ENCODE data around the gene CEACAM7. TPM values are rescaled to one million over a fixed set of nuclear protein-coding genes. Genes with fewer than 3 reads are reported as not detected.

Gene CEACAM7
- not detected for polyA plus RNA-seq (2013, experiment 1 of 2)
- polyA plus RNA-seq (2013, experiment 2 of 2), result 0.03 TPM

DNA sequence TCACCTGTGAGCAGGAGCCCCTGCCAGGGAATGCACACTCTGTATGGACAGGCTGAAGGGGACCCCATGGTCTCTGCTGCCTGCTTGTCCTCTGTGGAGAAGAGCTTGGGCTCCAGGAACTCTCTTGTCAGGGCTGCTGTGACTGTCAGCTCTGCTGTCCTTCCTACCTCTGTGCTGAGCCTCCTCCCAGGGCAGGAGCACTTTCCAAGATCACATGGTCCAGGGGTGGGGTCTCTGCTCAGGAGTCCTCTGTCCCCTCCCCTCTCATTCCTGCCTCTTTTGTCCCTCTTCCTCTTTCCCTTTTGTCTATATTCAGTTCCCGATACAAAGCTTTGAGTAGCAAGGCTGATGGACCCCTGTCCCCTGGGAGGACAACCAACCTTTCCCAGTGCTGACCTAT, at the start of gene CEACAM7:
CEACAM7 (minus strand) TSS at position 173 of the 400 bp plus-strand sequence; CDS start at position 68, 105 bp downstream.
- no peak within 1 kb of the TSS for H3K4ac ChIP-seq (ENCODE audit: low read length)
- H2AFZ ChIP-seq (ENCODE audit: low read length), result no peak within 1 kb of the TSS
- H4K91ac ChIP-seq (ENCODE audit: low read depth, low read length, poor library complexity), result no peak within 1 kb of the TSS
- H2BK120ac ChIP-seq (ENCODE audit: low read depth, low read length), result no peak within 1 kb of the TSS
- no peak within 1 kb of the TSS for H3K9ac ChIP-seq (ENCODE audit: low read depth, low read length, poor library complexity)
- H3K27me3 ChIP-seq (ENCODE audit: control insufficient read depth in 3 of 3, insufficient read depth in 3 of 3, low read depth in 1 of 3, low read length in 3 of 3), result peaks cover 0 to 25% (median 0%) of the 10 kb centered on the region in 3 experiments
- no peaks in the 10 kb centered on the region for H3K4me1 ChIP-seq (ENCODE audit: control insufficient read depth in 2 of 2, insufficient read depth in 1 of 2, low read depth in 1 of 2, low read length in 2 of 2)
- H3K18ac ChIP-seq (ENCODE audit: low read length), result no peak within 1 kb of the TSS
- no peak within 1 kb of the TSS for H2AK5ac ChIP-seq (ENCODE audit: low read depth, low read length)
- H2BK5ac ChIP-seq (ENCODE audit: low read length), result no peak within 1 kb of the TSS
- no peak within 1 kb of the TSS for H3K23ac ChIP-seq (ENCODE audit: low read depth, low read length, poor library complexity)
- H3K14ac ChIP-seq (ENCODE audit: low read length), result no peak within 1 kb of the TSS
- no peak within 1 kb of the TSS for H3K4me2 ChIP-seq (ENCODE audit: insufficient read depth, low read length, poor library complexity, severe bottlenecking)
- H3K9me3 ChIP-seq (replicated peaks in 1 of 2; ENCODE audit: control insufficient read depth in 2 of 2, insufficient read depth in 1 of 2, low read depth in 1 of 2, low read length in 2 of 2), result peaks cover 0 to 35% of the 10 kb centered on the region in 2 donors
- H2BK12ac ChIP-seq (ENCODE audit: low read length), result no peak within 1 kb of the TSS
- no peak within 1 kb of the TSS for H4K8ac ChIP-seq (ENCODE audit: low read depth, low read length)
- H3K79me1 ChIP-seq (ENCODE audit: low read depth, low read length), result no peaks in the 10 kb centered on the region
- H3K4me3 ChIP-seq (ENCODE audit: low read length in 2 of 2), result no peak within 1 kb of the TSS
- H3K36me3 ChIP-seq (replicated peaks in 1 of 2; ENCODE audit: control insufficient read depth in 2 of 2, insufficient read depth in 2 of 2, low read length in 2 of 2), result no peaks in the 10 kb centered on the region
- no peak within 1 kb of the TSS for H2BK15ac ChIP-seq (ENCODE audit: low read length)
- H3K27ac ChIP-seq (replicated peaks; ENCODE audit: low read length), result no peak within 1 kb of the TSS
- no CpG with 5 or more reads among the region's 1 CpG for WGBS, 2 donors (ENCODE audit: extremely low coverage in 2 of 2, insufficient read length in 2 of 2, insufficient replicate concordance in 1 of 2)
- DNase-seq (ENCODE audit: low spot score), result no peak

DNA sequence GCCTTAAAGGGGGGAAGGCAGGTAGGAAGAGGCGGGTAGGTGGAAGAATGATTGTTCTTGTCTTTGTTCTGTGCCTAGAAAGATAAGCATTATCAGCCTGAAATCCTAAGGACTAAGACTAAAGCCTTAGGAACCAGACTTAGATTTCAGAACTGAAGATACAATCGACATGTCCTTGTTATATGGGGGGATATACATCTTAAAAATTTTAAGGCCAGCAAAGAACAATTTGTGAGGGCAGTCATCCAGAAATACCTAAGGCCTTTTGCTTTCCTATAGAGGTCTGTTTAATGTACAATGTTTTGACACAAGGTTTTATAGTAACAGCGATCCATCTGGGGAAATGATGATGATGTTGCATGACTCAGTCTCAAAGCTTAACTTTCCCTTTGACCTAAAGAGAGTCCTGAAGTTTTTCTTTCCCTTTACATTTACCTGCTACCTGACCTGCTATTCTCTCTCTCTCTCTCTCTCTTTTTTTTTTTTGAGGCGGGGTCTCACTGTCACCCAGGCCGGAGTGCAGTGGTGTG, 47.1 kb upstream of the CEACAM7 start:
- no peak overlapping the region for H3K23ac ChIP-seq (ENCODE audit: low read depth, low read length, poor library complexity)
- H2BK120ac ChIP-seq (ENCODE audit: low read depth, low read length), result no peak overlapping the region
- DNase-seq (ENCODE audit: low spot score), result no peak
- no peak overlapping the region for H2AFZ ChIP-seq (ENCODE audit: low read length)
- H2BK5ac ChIP-seq (ENCODE audit: low read length), result no peak overlapping the region
- H3K4ac ChIP-seq (ENCODE audit: low read length), result no peak overlapping the region
- no peaks in the 10 kb centered on the region for H3K9me3 ChIP-seq (replicated peaks in 1 of 2; ENCODE audit: control insufficient read depth in 2 of 2, insufficient read depth in 1 of 2, low read depth in 1 of 2, low read length in 2 of 2)
- H3K18ac ChIP-seq (ENCODE audit: low read length), result no peak overlapping the region
- H3K27ac ChIP-seq (replicated peaks; ENCODE audit: low read length), result no peak overlapping the region
- H3K4me1 ChIP-seq (ENCODE audit: control insufficient read depth in 2 of 2, insufficient read depth in 1 of 2, low read depth in 1 of 2, low read length in 2 of 2), result no peaks in the 10 kb centered on the region
- H3K14ac ChIP-seq (ENCODE audit: low read length), result no peak overlapping the region
- H3K4me3 ChIP-seq (ENCODE audit: low read length in 2 of 2), result no peak overlapping the region
- no peak overlapping the region for H3K4me2 ChIP-seq (ENCODE audit: insufficient read depth, low read length, poor library complexity, severe bottlenecking)
- no peak overlapping the region for H3K9ac ChIP-seq (ENCODE audit: low read depth, low read length, poor library complexity)
- H3K27me3 ChIP-seq (ENCODE audit: control insufficient read depth in 3 of 3, insufficient read depth in 3 of 3, low read depth in 1 of 3, low read length in 3 of 3), result peaks cover 0 to 38% (median 0%) of the 10 kb centered on the region in 3 experiments
- no peak overlapping the region for H2BK15ac ChIP-seq (ENCODE audit: low read length)
- no peaks in the 10 kb centered on the region for H3K36me3 ChIP-seq (replicated peaks in 1 of 2; ENCODE audit: control insufficient read depth in 2 of 2, insufficient read depth in 2 of 2, low read length in 2 of 2)
- no peak overlapping the region for H4K8ac ChIP-seq (ENCODE audit: low read depth, low read length)
- no CpG with 5 or more reads among the region's 5 CpGs for WGBS, 2 donors (ENCODE audit: extremely low coverage in 2 of 2, insufficient read length in 2 of 2, insufficient replicate concordance in 1 of 2)
- no peak overlapping the region for H4K91ac ChIP-seq (ENCODE audit: low read depth, low read length, poor library complexity)
- no peak overlapping the region for H2BK12ac ChIP-seq (ENCODE audit: low read length)
- no peak overlapping the region for H2AK5ac ChIP-seq (ENCODE audit: low read depth, low read length)
- H3K79me1 ChIP-seq (ENCODE audit: low read depth, low read length), result no peaks in the 10 kb centered on the region

DNA sequence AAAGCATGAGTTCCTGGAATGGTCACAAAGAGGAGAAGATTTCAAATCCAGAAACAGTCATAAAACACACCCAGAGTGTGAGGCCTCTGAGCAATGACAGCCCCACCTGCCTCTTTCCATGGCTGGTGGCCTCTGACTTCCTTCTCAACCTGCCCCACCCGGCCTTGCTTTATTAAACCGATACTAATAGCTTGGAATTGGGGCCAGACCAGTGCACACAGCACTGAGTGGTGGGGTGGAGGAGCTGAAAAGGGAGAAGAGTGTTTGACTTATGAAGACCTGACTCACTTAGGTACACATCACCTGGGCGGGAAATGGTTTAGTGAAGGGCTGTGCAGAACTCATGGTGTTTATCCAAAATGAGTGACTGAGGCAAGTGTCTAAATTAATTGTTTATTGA, 46.5 kb upstream of the CEACAM7 start:
- no peak overlapping the region for H2BK5ac ChIP-seq (ENCODE audit: low read length)
- peaks cover 0 to 36% (median 0%) of the 10 kb centered on the region in 3 experiments for H3K27me3 ChIP-seq (ENCODE audit: control insufficient read depth in 3 of 3, insufficient read depth in 3 of 3, low read depth in 1 of 3, low read length in 3 of 3)
- no peak overlapping the region for H3K14ac ChIP-seq (ENCODE audit: low read length)
- H3K23ac ChIP-seq (ENCODE audit: low read depth, low read length, poor library complexity), result no peak overlapping the region
- H3K27ac ChIP-seq (replicated peaks; ENCODE audit: low read length), result no peak overlapping the region
- WGBS, 2 donors (ENCODE audit: extremely low coverage in 2 of 2, insufficient read length in 2 of 2, insufficient replicate concordance in 1 of 2), result no CpG with 5 or more reads among the region's 3 CpGs
- no peaks in the 10 kb centered on the region for H3K79me1 ChIP-seq (ENCODE audit: low read depth, low read length)
- H3K18ac ChIP-seq (ENCODE audit: low read length), result no peak overlapping the region
- no peak overlapping the region for H4K8ac ChIP-seq (ENCODE audit: low read depth, low read length)
- H3K9ac ChIP-seq (ENCODE audit: low read depth, low read length, poor library complexity), result no peak overlapping the region
- H2AK5ac ChIP-seq (ENCODE audit: low read depth, low read length), result no peak overlapping the region
- H2BK12ac ChIP-seq (ENCODE audit: low read length), result no peak overlapping the region
- H2AFZ ChIP-seq (ENCODE audit: low read length), result no peak overlapping the region
- H4K91ac ChIP-seq (ENCODE audit: low read depth, low read length, poor library complexity), result no peak overlapping the region
- no peaks in the 10 kb centered on the region for H3K36me3 ChIP-seq (replicated peaks in 1 of 2; ENCODE audit: control insufficient read depth in 2 of 2, insufficient read depth in 2 of 2, low read length in 2 of 2)
- H3K9me3 ChIP-seq (replicated peaks in 1 of 2; ENCODE audit: control insufficient read depth in 2 of 2, insufficient read depth in 1 of 2, low read depth in 1 of 2, low read length in 2 of 2), result no peaks in the 10 kb centered on the region
- DNase-seq (ENCODE audit: low spot score), result no peak
- H2BK15ac ChIP-seq (ENCODE audit: low read length), result no peak overlapping the region
- no peak overlapping the region for H2BK120ac ChIP-seq (ENCODE audit: low read depth, low read length)
- H3K4me1 ChIP-seq (ENCODE audit: control insufficient read depth in 2 of 2, insufficient read depth in 1 of 2, low read depth in 1 of 2, low read length in 2 of 2), result no peaks in the 10 kb centered on the region
- H3K4me3 ChIP-seq (ENCODE audit: low read length in 2 of 2), result no peak overlapping the region
- H3K4ac ChIP-seq (ENCODE audit: low read length), result no peak overlapping the region
- H3K4me2 ChIP-seq (ENCODE audit: insufficient read depth, low read length, poor library complexity, severe bottlenecking), result no peak overlapping the region

DNA sequence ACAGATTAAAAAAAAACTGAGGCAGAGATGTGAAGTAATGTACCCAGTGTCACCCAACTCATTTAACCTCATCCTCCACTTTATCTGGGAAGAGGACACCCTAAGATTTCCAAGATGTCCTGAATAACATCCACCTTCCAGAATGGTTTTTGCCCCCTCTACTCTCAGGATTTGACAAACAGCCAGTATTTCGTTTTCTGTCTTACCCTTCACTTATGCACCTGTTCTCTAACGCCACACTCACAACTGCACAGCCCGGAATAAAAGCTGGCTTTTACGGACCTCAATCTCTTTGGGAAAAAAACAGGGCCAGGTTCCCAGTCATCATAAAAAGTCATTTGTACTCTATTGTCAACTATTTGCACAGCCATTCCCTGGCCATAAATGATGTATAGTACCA, 46.1 kb upstream of the CEACAM7 start:
- Histone ChIP-seq H3K4me1 (ENCODE audit: control insufficient read depth in 2 of 2, insufficient read depth in 1 of 2, low read depth in 1 of 2, low read length in 2 of 2) (no peaks in the 10 kb centered on the region), H2AK5ac (ENCODE audit: low read depth, low read length) (no peak overlapping the region), H3K36me3 (replicated peaks in 1 of 2; ENCODE audit: control insufficient read depth in 2 of 2, insufficient read depth in 2 of 2, low read length in 2 of 2) (no peaks in the 10 kb centered on the region), H3K9ac (ENCODE audit: low read depth, low read length, poor library complexity) (no peak overlapping the region), H4K8ac (ENCODE audit: low read depth, low read length) (no peak overlapping the region), H3K79me1 (ENCODE audit: low read depth, low read length) (no peaks in the 10 kb centered on the region), H3K9me3 (replicated peaks in 1 of 2; ENCODE audit: control insufficient read depth in 2 of 2, insufficient read depth in 1 of 2, low read depth in 1 of 2, low read length in 2 of 2) (no peaks in the 10 kb centered on the region), H4K91ac (ENCODE audit: low read depth, low read length, poor library complexity) (no peak overlapping the region), H2BK5ac (ENCODE audit: low read length) (no peak overlapping the region), H3K23ac (ENCODE audit: low read depth, low read length, poor library complexity) (no peak overlapping the region), H3K14ac (ENCODE audit: low read length) (no peak overlapping the region), H2AFZ (ENCODE audit: low read length) (no peak overlapping the region), H3K18ac (ENCODE audit: low read length) (no peak overlapping the region), H3K27me3 (ENCODE audit: control insufficient read depth in 3 of 3, insufficient read depth in 3 of 3, low read depth in 1 of 3, low read length in 3 of 3) (peaks cover 0 to 36% (median 0%) of the 10 kb centered on the region in 3 experiments), H2BK120ac (ENCODE audit: low read depth, low read length) (no peak overlapping the region), H3K4ac (ENCODE audit: low read length) (no peak overlapping the region), H3K27ac (replicated peaks; ENCODE audit: low read length) (no peak overlapping the region), H3K4me3 (ENCODE audit: low read length in 2 of 2) (no peak overlapping the region), H2BK12ac (ENCODE audit: low read length) (no peak overlapping the region), H3K4me2 (ENCODE audit: insufficient read depth, low read length, poor library complexity, severe bottlenecking) (no peak overlapping the region), H2BK15ac (ENCODE audit: low read length) (no peak overlapping the region)
- no peak for DNase-seq (ENCODE audit: low spot score)
- no CpG with 5 or more reads among the region's 4 CpGs for WGBS, 2 donors (ENCODE audit: extremely low coverage in 2 of 2, insufficient read length in 2 of 2, insufficient replicate concordance in 1 of 2)

Measured in neuronal stem cell (in vitro differentiated cells).